B cell (primary cell): ENCODE data around the gene GADD45A. TPM values are rescaled to one million over a fixed set of nuclear protein-coding genes. Genes with fewer than 3 reads are reported as not detected.

ENCODE experiments used
- ATAC-seq: fragments of 200-7000 bp; cut with Tn5 transposase; one replicate; pipeline ENCODE4 v1.10.0; 2021; ENCODE audit warnings: low read depth, mild to moderate bottlenecking, moderate number of reproducible peaks, moderate library complexity
- CTCF ChIA-PET: fragments of 350-600 bp; sonication (Branson Sonifier 250); formaldehyde crosslinking; loops from one replicate; lab custom pipeline; 2021; ENCODE audit warnings: antibody characterized with exemption, inconsistent platforms; lab: Charles Lee
- POLR2A ChIA-PET: fragments of 350-600 bp; sonication (Branson Sonifier 250); formaldehyde crosslinking; loops from one replicate; lab custom pipeline; 2021; ENCODE audit warnings: antibody characterized with exemption; lab: Charles Lee
- DNase-seq: peaks from one replicate; pipeline ENCODE4 v3.0.0; 2013
- H2AFZ ChIP-seq: 2 replicates; pipeline ENCODE4 v1.6.1; 2012; ENCODE audit warnings: mild to moderate bottlenecking, low read depth, low read length; ENCODE audit not compliant: insufficient read depth, poor library complexity, severe bottlenecking
- H3K27ac ChIP-seq, 2 donors: 1 replicate in 1 of 2; 2 replicates in 1 of 2; pipeline ENCODE4 v1.5.1; 2012 to 2013; ENCODE audit warnings: low read length in 2 of 2, mild to moderate bottlenecking in 2 of 2, moderate library complexity in 1 of 2
- H3K27me3 ChIP-seq, 4 experiments: fragments of 200-600 bp in 1 of 4; sonication (generic) in 1 of 4; replicated peaks in 1 of 4; 1 replicate in 2 of 4; 2 replicates in 2 of 4; pipeline versions ENCODE4 v1.6.1 to v1.7.0; 2013 to 2016; ENCODE audit warnings: low read length in 3 of 4, mild to moderate bottlenecking in 2 of 4, mixed read lengths in 1 of 4, moderate library complexity in 1 of 4; ENCODE audit not compliant: insufficient read depth in 4 of 4, control insufficient read depth in 3 of 4; ENCODE audit errors: control extremely low read depth in 1 of 4
- H3K36me3 ChIP-seq, 2 experiments: replicated peaks in 1 of 2; 1 replicate in 1 of 2; 2 replicates in 1 of 2; pipeline versions ENCODE4 v1.6.1 to v1.7.1; 2013; ENCODE audit warnings: low read length in 1 of 2; ENCODE audit not compliant: insufficient read depth in 2 of 2, control insufficient read depth in 1 of 2; ENCODE audit errors: control extremely low read depth in 1 of 2, extremely low read depth in 1 of 2
- H3K4me1 ChIP-seq, 2 donors: fragments of 200-600 bp in 1 of 2; sonication (generic) in 1 of 2; 1 replicate in 1 of 2; 2 replicates in 1 of 2; pipeline versions ENCODE4 v1.5.1 to v1.6.1; 2013 to 2017; ENCODE audit warnings: low read length in 2 of 2; ENCODE audit not compliant: control insufficient read depth in 2 of 2, insufficient read depth in 2 of 2
- H3K4me2 ChIP-seq: replicated peaks from 2 replicates; pipeline ENCODE3; 2012; ENCODE audit warnings: mild to moderate bottlenecking, low read depth, low read length; ENCODE audit not compliant: poor library complexity, severe bottlenecking
- H3K4me3 ChIP-seq, 5 experiments: fragments of 200-600 bp in 1 of 5; sonication (generic) in 1 of 5; 1 replicate in 3 of 5; 2 replicates in 2 of 5; pipeline versions ENCODE4 v1.5.1 to v1.7.0; 2011 to 2016; ENCODE audit warnings: low read length in 4 of 5, mild to moderate bottlenecking in 4 of 5, low read depth in 2 of 5, control low read depth in 1 of 5, moderate library complexity in 1 of 5; ENCODE audit not compliant: insufficient read depth in 1 of 5; ENCODE audit errors: control extremely low read depth in 1 of 5, extremely low read depth in 1 of 5
- H3K79me2 ChIP-seq: fragments of 200-600 bp; sonication (generic); one replicate; pipeline ENCODE4 v1.6.0; 2016; ENCODE audit warnings: low read length; ENCODE audit not compliant: control insufficient read depth, insufficient read depth
- H3K9ac ChIP-seq: fragments of 200-600 bp; sonication (generic); 2 replicates; pipeline ENCODE4 v1.6.1; 2017; ENCODE audit warnings: mild to moderate bottlenecking, low read length, moderate library complexity
- H3K9me3 ChIP-seq, 3 donors: one replicate each; pipeline versions ENCODE4 v1.6.1 to v1.7.1; 2013; ENCODE audit warnings: low read length in 2 of 3; ENCODE audit not compliant: control insufficient read depth in 2 of 3, insufficient read depth in 1 of 3; ENCODE audit errors: control extremely low read depth in 1 of 3
- H4K20me1 ChIP-seq: 2 replicates; pipeline ENCODE4 v1.6.0; 2012; ENCODE audit warnings: mild to moderate bottlenecking, low read length; ENCODE audit not compliant: insufficient read depth, control insufficient read depth, poor library complexity, severe bottlenecking
- H3K27ac Mint-ChIP-seq: one replicate; pipeline ENCODE4 v1.8.0; 2021; ENCODE audit warnings: mixed read lengths
- H3K27me3 Mint-ChIP-seq: one replicate; pipeline ENCODE4 v1.8.0; 2021; ENCODE audit warnings: mixed read lengths
- H3K4me1 Mint-ChIP-seq: one replicate; pipeline ENCODE4 v1.8.0; 2021; ENCODE audit warnings: mixed read lengths
- H3K4me3 Mint-ChIP-seq: one replicate; pipeline ENCODE4 v1.8.0; 2021; ENCODE audit warnings: mixed read lengths
- H3K9me3 Mint-ChIP-seq: one replicate; pipeline ENCODE4 v1.8.0; 2022; ENCODE audit warnings: mixed read lengths; ENCODE audit not compliant: insufficient read depth
- CTCF ChIP-seq: fragments of 200-600 bp; IDR thresholded peaks from one replicate; pipeline ENCODE4 v1.8.0; 2022; ENCODE audit warnings: antibody characterized with exemption, mild to moderate bottlenecking
- EZH2 ChIP-seq: IDR thresholded peaks from 2 replicates; pipeline ENCODE4 v1.6.1; 2012; ENCODE audit warnings: borderline replicate concordance, low read depth, mild to moderate bottlenecking, moderate library complexity, low read length; ENCODE audit not compliant: insufficient read depth, poor library complexity, severe bottlenecking
- WGBS: methylation state at CpG from one replicate; pipeline ENCODE4 v1.1.5; 2013; ENCODE audit warnings: missing lambda C conversion rate; ENCODE audit not compliant: insufficient coverage; 5-methylcytosine and 5-hydroxymethylcytosine counted together
- intact Hi-C: fragments of 100-400 bp; cut with micrococcal nuclease; formaldehyde crosslinking; loops from one replicate; pipeline ENCODE4 v1.10.0; 2022
- polyA plus RNA-seq: library from polyadenylated mRNA; depleted of rRNA; stranded (reverse); fragments of >200 nt; gene quantifications from 2 replicates; pipeline ENCODE4 v1.2.3, GENCODE V29; 2012
- total RNA-seq, 2 donors: library from RNA; stranded (reverse); fragments of 120-200 nt in 1 of 2; gene quantifications; 1 replicate in 1 of 2; 2 replicates in 1 of 2; pipeline versions ENCODE4 v1.2.3 to v1.2.4, GENCODE V29; 2013 to 2022

GADD45A gene
- total and polyA plus RNA-seq, 2 donors (not counting 1 experiment from before 2014, with no cell fraction given), result 11.6 to 21.1 TPM

GRCh38 chr1:67683766-67684525 is 1.1 kb upstream of the GADD45A start:
- Mint-ChIP-seq H3K27ac (peak overlapping the region; percentile 80), H3K9me3 (no peaks in the 10 kb centered on the region), H3K4me1 (peaks cover 31% of the 10 kb centered on the region), H3K4me3 (peak overlapping the region; percentile 91), H3K27me3 (no peaks in the 10 kb centered on the region)
- intact Hi-C loops, result loop anchor here (2.0 kb wide), 1 partner anchor 631 kb away; no protein-coding TSS in a partner anchor
- CTCF ChIA-PET, result interaction anchor here (0.7 to 3.0 kb wide), 7 partner anchors 9 to 150 kb away, joined by 3 to 28 read pairs (median 3); no protein-coding TSS in a partner anchor
- Histone ChIP-seq H3K79me2 (no peaks in the 10 kb centered on the region), H4K20me1 (no peaks in the 10 kb centered on the region), H3K27me3 (no peaks in the 10 kb centered on the region), H3K4me3 (peak overlapping the region in 3 of 5 experiments; percentile 80 to 91 (median 85)), H3K27ac (peak overlapping the region in 1 of 2 donors; percentile 28), H3K4me1 (peaks cover 16 to 17% of the 10 kb centered on the region in 2 donors), H3K9me3 (no peaks in the 10 kb centered on the region), H2AFZ (peak overlapping the region; percentile 87), H3K4me2 (peak overlapping the region; percentile 99), H3K9ac (peak overlapping the region; percentile 82), H3K36me3 (peaks cover 0 to 4% of the 10 kb centered on the region in 2 experiments)
- TF ChIP-seq EZH2 (no peak), CTCF (no peak)
- WGBS, result 5% methylated on average over 7 of the region's 8 CpGs
- ATAC-seq (no peak), DNase-seq (peak; percentile 27)
- POLR2A ChIA-PET, result no interaction called here
